GM18870 (cell line): ENCODE measurements around the gene OASL.
"Not testable (repeated sequence)": the region's sequence is repeated elsewhere in the genome, so short reads cannot be mapped to it uniquely, and the experiment has no call there.

Experiments
- ATAC-seq: cut with Tn5 transposase; IDR thresholded peaks from one replicate; pipeline ENCODE4 v1.9.1; 2021; ENCODE audit warnings: moderate library complexity; ENCODE audit not compliant: unreplicated experiment

The OASL gene

GRCh38 chr12:121038861-121039668 is at the start of gene OASL:
Gene OASL (minus strand): TSS chr12:121039246. CDS start chr12:121038971, 275 bp downstream.
- peak; percentile 42 for ATAC-seq

GRCh38 chr12:121088195-121088585 is 49.1 kb upstream of the OASL start:
- ATAC-seq, result no peak

- no peak for ATAC-seq
Observed at GRCh38 chr12:121087467-121088194, 48.6 kb upstream of the OASL start.

- ATAC-seq, result no peak
Observed at GRCh38 chr12:121086781-121087295, 47.8 kb upstream of the OASL start.

GRCh38 chr12:121085506-121086353 is 46.7 kb upstream of the OASL start:
- ATAC-seq, result no peak

- no peak for ATAC-seq
Observed at GRCh38 chr12:121085069-121085468, 46.0 kb upstream of the OASL start.

- ATAC-seq, result no peak
Observed at GRCh38 chr12:121084229-121084628, 45.2 kb upstream of the OASL start.

- no peak for ATAC-seq
Observed at GRCh38 chr12:121080909-121081308, 41.9 kb upstream of the OASL start.

- ATAC-seq, result no peak
Observed at GRCh38 chr12:121079736-121080272, 40.8 kb upstream of the OASL start.

GRCh38 chr12:121077440-121077839 is 38.4 kb upstream of the OASL start:
- ATAC-seq, result not testable (repeated sequence)

- not testable (repeated sequence) for ATAC-seq
Observed at GRCh38 chr12:121075911-121076310, 36.9 kb upstream of the OASL start.

- ATAC-seq, result no peak
Observed at GRCh38 chr12:121072147-121072546, 33.1 kb upstream of the OASL start.

- ATAC-seq, result no peak
Observed at GRCh38 chr12:121069206-121069605, 30.2 kb upstream of the OASL start.

- no peak for ATAC-seq
Observed at GRCh38 chr12:121065345-121065744, 26.3 kb upstream of the OASL start.

GRCh38 chr12:121064586-121064985 is 25.5 kb upstream of the OASL start:
- ATAC-seq, result not testable (repeated sequence)

GRCh38 chr12:121064116-121064515 is 25.1 kb upstream of the OASL start:
- ATAC-seq, result no peak

- ATAC-seq, result no peak
Observed at GRCh38 chr12:121062391-121063045, 23.5 kb upstream of the OASL start.

- ATAC-seq, result no peak
Observed at GRCh38 chr12:121061831-121062230, 22.8 kb upstream of the OASL start.

GRCh38 chr12:121060149-121061001 is 21.3 kb upstream of the OASL start:
- peak; percentile 60 for ATAC-seq
